Peyer's patch (tissue), 4 donors: ENCODE data around the gene KIF1A. TPM values are rescaled to one million over a fixed set of nuclear protein-coding genes. Genes with fewer than 3 reads are reported as not detected.
"Not testable (repeated sequence)": the region's sequence is repeated elsewhere in the genome, so short reads cannot be mapped to it uniquely, and the experiment has no call there.

Source experiments
- DNase-seq, 3 donors: peaks; one replicate each; pipeline ENCODE4 v3.0.0-alpha.2; 2017 to 2019
- H3K27ac ChIP-seq, 4 donors: fragments of 200-600 bp; sonication (generic); one replicate each; pipeline ENCODE4 v1.5.1; 2016 to 2019
- H3K27me3 ChIP-seq, 2 donors: fragments of 200-600 bp; sonication (generic); one replicate each; pipeline ENCODE4 v1.5.1; 2019
- H3K36me3 ChIP-seq, 3 donors: fragments of 200-600 bp; sonication (generic); one replicate each; pipeline ENCODE4 v1.5.1; 2016 to 2019
- H3K4me1 ChIP-seq, 4 donors: fragments of 200-600 bp; sonication (generic); one replicate each; pipeline ENCODE4 v1.5.1; 2016 to 2019
- H3K4me3 ChIP-seq, 4 donors: fragments of 200-600 bp; sonication (generic); 1 replicate in 3 of 4; 2 replicates in 1 of 4; pipeline ENCODE4 v1.5.1; 2016 to 2019; ENCODE audit warnings: mild to moderate bottlenecking in 1 of 4
- H3K9me3 ChIP-seq, 4 donors: fragments of 200-600 bp; sonication (generic); one replicate each; pipeline ENCODE4 v1.5.1; 2016 to 2019; ENCODE audit warnings: mild to moderate bottlenecking in 1 of 4
- CTCF ChIP-seq, 6 experiments: fragments of 450-650 bp in 4 of 6; fragments of 200-600 bp in 2 of 6; sonication (generic) in 1 of 6; IDR thresholded peaks; one replicate each; pipeline ENCODE4 v1.5.1; 2017 to 2019; ENCODE audit warnings: antibody characterized with exemption in 6 of 6, mild to moderate bottlenecking in 3 of 6, moderate library complexity in 1 of 6
- POLR2A ChIP-seq, 2 donors: fragments of 450-650 bp; IDR thresholded peaks; one replicate each; pipeline ENCODE4 v1.5.1; 2017; ENCODE audit warnings: antibody characterized with exemption in 2 of 2, mild to moderate bottlenecking in 2 of 2, moderate library complexity in 2 of 2
- total RNA-seq, 4 donors: library from RNA; depleted of rRNA; stranded (reverse); fragments of >200 nt; gene quantifications; one replicate each; pipeline ENCODE4 v1.1.0, GENCODE V29; 2016

KIF1A gene
- total RNA-seq, 4 donors from 2014 or later, result 0.83 to 6.0 (median 2.0) TPM

DNA sequence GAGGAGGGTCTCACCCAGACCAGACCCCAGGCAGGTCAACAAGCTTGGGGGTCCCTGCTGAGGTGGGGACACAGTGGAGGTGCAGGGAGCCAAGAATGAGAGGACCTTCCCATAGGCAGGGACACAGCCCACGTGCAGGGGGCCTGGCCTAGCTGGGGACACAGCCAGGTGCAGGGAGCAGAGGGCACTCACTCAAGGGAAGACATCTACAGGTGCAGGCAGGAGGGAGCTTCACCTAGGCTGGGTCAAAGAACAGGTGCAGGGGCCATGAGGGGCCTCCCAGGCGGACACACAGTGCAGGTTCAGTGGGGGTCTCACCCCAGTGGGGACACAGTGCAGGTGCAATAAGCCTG lies 129.0 kb downstream of the KIF1A start:
- H3K4me3 ChIP-seq, H3K27me3 ChIP-seq, H3K9me3 ChIP-seq, H3K36me3 ChIP-seq, H3K27ac ChIP-seq: not testable (repeated sequence)
- peaks cover 0 to 10% (median 0%) of the 10 kb centered on the region in 4 donors for H3K4me1 ChIP-seq
- peak in 2 of 3 donors; percentile 44 to 73 for DNase-seq
- peak in 1 of 2 donors; percentile 10 for TF ChIP-seq POLR2A (IDR thresholded peaks at IDR 0.05)

- H3K27me3 ChIP-seq, H3K9me3 ChIP-seq, H3K36me3 ChIP-seq: not testable (repeated sequence)
- Histone ChIP-seq H3K4me3 (peak overlapping the region in 2 of 4 donors; percentile 32 to 36), H3K4me1 (peaks cover 0 to 10% (median 0%) of the 10 kb centered on the region in 4 donors), H3K27ac (peak overlapping the region in 2 of 4 donors; percentile 63 to 65)
- peak in 1 of 3 donors; percentile 61 for DNase-seq
Measured at GRCh38 chr2:240690421-240691074, 129.5 kb downstream of the KIF1A start.

DNA sequence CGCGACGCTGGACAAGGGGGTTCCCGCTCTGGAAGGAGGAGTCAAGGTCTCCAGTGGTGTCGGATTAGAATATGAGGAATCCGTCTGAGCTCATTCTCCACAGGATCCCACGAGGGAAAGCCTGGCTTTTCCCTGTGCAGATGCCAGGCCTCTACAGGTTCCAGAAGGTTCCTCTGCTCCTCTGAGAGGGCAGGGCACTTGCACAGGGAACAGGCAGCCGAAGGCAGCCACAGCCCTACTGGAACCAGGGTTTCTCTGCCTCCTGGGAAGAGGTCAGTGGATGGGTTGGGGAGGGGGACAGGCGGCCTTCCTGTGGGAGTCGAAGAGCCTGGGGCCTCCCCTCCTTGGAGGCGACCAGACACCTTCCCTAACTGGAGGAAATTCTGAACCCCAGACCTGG lies 130.0 kb downstream of the KIF1A start:
- Histone ChIP-seq H3K36me3 (no peaks in the 10 kb centered on the region), H3K27ac (peak overlapping the region in 2 of 4 donors; percentile 63 to 65), H3K27me3 (no peaks in the 10 kb centered on the region), H3K9me3 (no peaks in the 10 kb centered on the region), H3K4me1 (peaks cover 0 to 10% (median 0%) of the 10 kb centered on the region in 4 donors), H3K4me3 (peak overlapping the region in 1 of 4 donors; percentile 36)
- TF ChIP-seq POLR2A (IDR thresholded peaks at IDR 0.05) (no peak), CTCF (IDR thresholded peaks at IDR 0.05) (no peak)
- peak in 1 of 3 donors; percentile 42 for DNase-seq

DNA sequence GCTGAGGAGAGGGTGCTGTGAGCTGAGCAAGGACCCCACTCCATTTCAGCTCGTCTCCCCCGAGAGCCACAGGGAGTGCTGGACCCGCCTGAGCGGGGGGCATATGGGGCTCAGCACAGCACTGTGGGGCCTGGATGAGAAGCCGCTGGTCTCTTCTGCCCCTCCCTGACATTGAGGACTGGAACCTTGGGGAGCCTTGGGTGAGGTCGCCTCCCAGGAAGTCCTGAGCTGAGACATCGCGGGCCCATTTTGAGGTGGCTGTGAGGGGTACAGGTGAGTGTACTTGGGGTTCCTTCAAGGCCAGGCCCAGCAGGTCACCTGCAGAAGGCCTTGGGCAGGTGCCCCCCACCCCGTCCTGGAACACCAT lies 131.5 kb downstream of the KIF1A start:
- Histone ChIP-seq H3K4me1 (peaks cover 0 to 10% (median 0%) of the 10 kb centered on the region in 4 donors), H3K9me3 (no peaks in the 10 kb centered on the region), H3K27me3 (no peaks in the 10 kb centered on the region), H3K4me3 (no peak overlapping the region), H3K36me3 (no peaks in the 10 kb centered on the region), H3K27ac (no peak overlapping the region)
- DNase-seq, result no peak
- TF ChIP-seq CTCF (IDR thresholded peaks at IDR 0.05), result no peak
- no peak for TF ChIP-seq POLR2A (IDR thresholded peaks at IDR 0.05)

DNA sequence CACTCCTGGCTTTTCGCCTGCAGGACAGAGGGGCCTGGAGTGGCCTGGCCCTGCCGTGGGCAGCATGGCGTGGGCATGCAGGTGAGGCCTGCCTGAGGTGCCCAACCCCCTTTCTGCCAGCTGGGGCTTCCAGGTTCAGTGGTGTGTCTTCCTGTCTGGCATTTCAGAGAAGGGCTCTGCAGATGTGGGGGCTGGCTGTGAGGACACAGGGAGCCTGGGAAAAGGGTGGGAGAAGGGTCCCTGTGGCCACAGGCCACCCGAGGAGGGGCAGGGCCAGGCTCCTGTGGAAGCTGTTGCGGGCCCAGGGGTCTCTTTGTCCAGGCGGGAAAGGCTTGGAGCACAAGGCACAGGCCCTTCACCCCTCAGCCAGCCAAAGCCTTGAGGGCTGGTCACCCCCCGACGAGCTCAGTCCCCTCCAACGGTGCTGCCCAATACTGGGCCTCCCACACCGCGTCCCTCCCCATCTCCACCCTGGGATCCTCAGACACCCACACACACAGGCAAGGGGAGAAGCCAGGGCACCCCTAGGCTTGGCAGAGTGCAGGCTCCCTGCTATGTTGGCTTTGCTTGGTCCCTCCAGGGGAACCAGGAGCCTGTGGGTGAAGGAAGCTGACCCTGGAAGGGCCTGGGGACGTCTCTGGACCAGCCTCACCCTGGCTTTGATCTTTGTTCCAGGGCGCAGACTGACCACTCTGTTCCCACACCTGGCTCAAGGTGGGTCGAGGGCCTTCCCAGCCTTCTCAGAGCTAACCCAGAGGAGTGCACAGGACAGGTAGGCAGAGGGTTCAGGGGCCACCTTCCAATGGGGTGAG lies 132.1 kb downstream of the KIF1A start:
- no peaks in the 10 kb centered on the region for H3K27me3 ChIP-seq
- H3K4me3 ChIP-seq, result no peak overlapping the region
- peaks cover 0 to 10% (median 0%) of the 10 kb centered on the region in 4 donors for H3K4me1 ChIP-seq
- no peak for TF ChIP-seq POLR2A (IDR thresholded peaks at IDR 0.05)
- no peak for TF ChIP-seq CTCF (IDR thresholded peaks at IDR 0.05)
- H3K27ac ChIP-seq, result no peak overlapping the region
- H3K9me3 ChIP-seq, result no peaks in the 10 kb centered on the region
- no peak for DNase-seq
- H3K36me3 ChIP-seq, result no peaks in the 10 kb centered on the region

- H3K36me3 ChIP-seq, result no peaks in the 10 kb centered on the region
- no peak overlapping the region for H3K27ac ChIP-seq
- no peak overlapping the region for H3K4me3 ChIP-seq
- no peaks in the 10 kb centered on the region for H3K9me3 ChIP-seq
- peaks cover 0 to 10% (median 0%) of the 10 kb centered on the region in 4 donors for H3K4me1 ChIP-seq
- no peaks in the 10 kb centered on the region for H3K27me3 ChIP-seq
- DNase-seq, result no peak
- TF ChIP-seq CTCF (IDR thresholded peaks at IDR 0.05) (no peak), POLR2A (IDR thresholded peaks at IDR 0.05) (no peak)
Measured at GRCh38 chr2:240687045-240687740, 132.8 kb downstream of the KIF1A start.
